GM13977 (cell line): ENCODE measurements around the gene PCK1.

Experiments
- DNase-seq: peaks from one replicate; pipeline ENCODE4 v3.0.0; 2012; ENCODE audit warnings: low spot score
- CTCF ChIP-seq: IDR thresholded peaks from 2 replicates; pipeline ENCODE4 v1.5.1; 2012; ENCODE audit warnings: mild to moderate bottlenecking, control low read depth; ENCODE audit not compliant: insufficient read depth; ENCODE audit errors: extremely low read depth, missing control alignments
- in situ Hi-C: fragments of 300-500 bp; cut with MboI; formaldehyde crosslinking; loops from one replicate; pipeline ENCODE4 v1.12.0; 2022; ENCODE audit warnings: low sequenced_read_pairs, low pct_unique_long_range_greater_than_20kb, mixed read lengths, inconsistent platforms; ENCODE audit not compliant: unreplicated experiment

Gene PCK1

GRCh38 chr20:57570145-57570850 is 9.4 kb downstream of the PCK1 start:
- TF ChIP-seq CTCF: no peak
- DNase-seq: no peak
- in situ Hi-C loops: no loop called here

DNA sequence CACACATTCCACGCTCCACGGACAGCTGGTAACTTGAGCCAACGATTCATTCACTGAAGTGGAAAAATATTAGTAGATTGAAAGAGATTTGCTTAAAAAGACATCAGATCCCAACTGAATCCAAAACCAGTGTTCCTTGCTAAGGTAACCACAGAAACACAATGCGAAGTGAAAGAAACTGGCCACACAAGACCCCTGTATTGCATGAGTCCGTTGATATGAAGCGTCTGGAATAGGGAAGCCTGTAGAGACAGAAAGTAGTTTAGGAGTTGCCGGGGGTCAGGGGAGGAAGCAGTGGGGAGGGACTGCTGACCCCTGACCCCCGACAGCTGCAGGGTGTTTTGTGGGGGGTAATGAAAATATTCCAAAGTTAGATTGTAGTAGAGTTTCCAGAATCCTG is 10.0 kb downstream of the PCK1 start:
- TF ChIP-seq CTCF: no peak
- in situ Hi-C loops: no loop called here
- DNase-seq: no peak

DNA sequence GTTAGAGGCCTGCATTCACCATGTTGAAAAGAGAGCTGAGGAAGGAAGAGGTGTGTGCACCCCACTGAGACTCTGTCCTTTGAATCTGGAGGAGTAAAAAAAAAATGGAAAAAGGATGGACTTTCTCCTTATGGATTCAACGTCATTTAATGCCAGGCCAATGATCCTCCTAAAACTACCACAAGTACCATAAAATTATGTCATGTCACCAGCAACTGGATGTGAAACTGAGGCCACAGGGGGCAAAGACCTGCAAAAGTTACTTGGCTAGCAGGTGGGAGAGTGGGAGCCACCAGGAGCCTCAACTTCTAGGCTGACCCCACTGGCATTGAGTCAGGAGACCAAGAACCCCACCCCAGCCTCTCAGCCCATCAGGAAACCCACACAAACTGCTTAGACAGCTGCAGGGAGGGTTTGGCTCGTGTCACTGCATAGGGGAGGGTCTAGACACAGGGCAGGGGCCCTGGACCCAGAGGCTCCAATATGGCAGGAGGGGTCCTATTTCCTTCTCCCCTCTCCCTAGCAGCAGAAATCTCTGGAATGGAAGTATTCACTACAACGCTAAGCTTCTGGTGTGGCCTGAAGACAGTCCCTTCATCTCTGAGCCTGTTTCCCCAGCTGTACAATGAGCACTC is 11.0 kb downstream of the PCK1 start:
- in situ Hi-C loops: no loop called here
- no peak for TF ChIP-seq CTCF
- DNase-seq: no peak

GRCh38 chr20:57573242-57573641 is 12.3 kb downstream of the PCK1 start:
- TF ChIP-seq CTCF: no peak
- in situ Hi-C loops: no loop called here
- DNase-seq: no peak

DNA sequence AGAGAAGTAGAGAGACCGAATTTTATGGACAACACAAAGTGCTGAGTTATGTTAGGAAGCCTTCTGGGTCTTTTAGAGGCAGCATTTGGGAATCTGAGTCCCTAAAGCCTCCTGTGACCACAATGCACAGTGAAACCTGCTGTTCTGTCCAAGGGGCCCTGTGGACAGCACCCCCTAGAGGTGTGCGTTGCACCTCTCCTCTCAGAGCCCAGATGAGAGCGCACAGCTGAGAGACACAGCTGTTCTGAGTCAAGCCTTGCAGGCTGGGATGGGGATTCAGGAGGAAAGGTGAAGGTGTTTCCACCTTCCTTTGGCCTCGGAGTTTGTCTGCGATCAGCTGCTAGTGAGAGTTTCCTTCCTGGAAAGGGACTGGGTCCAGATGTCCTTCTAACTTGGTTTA is 13.0 kb downstream of the PCK1 start:
- no peak for DNase-seq
- in situ Hi-C loops: no loop called here
- peak; percentile 35 for TF ChIP-seq CTCF

GRCh38 chr20:57574954-57575353 is 14.0 kb downstream of the PCK1 start:
- DNase-seq: no peak
- no peak for TF ChIP-seq CTCF
- in situ Hi-C loops: no loop called here
